Uterus (tissue), 4 donors: ENCODE data around the gene MIEN1. TPM values are rescaled to one million over a fixed set of nuclear protein-coding genes. Genes with fewer than 3 reads are reported as not detected.
"Not testable (repeated sequence)": the region's sequence is repeated elsewhere in the genome, so short reads cannot be mapped to it uniquely, and the experiment has no call there.

Experiments
- DNase-seq, 2 donors: peaks; one replicate each; pipeline ENCODE4 v3.0.0-alpha.2; 2019 to 2020
- H3K27ac ChIP-seq, 2 donors: fragments of 200-600 bp; sonication (generic); 1 replicate in 1 of 2; 2 replicates in 1 of 2; pipeline ENCODE4 v1.5.1; 2016 to 2018
- H3K27me3 ChIP-seq, 2 donors: fragments of 200-600 bp; sonication (generic); one replicate each; pipeline ENCODE4 v1.5.1; 2018 to 2019; ENCODE audit warnings: control low read depth in 1 of 2
- H3K36me3 ChIP-seq, 2 donors: fragments of 200-600 bp; sonication (generic); one replicate each; pipeline ENCODE4 v1.5.1; 2019; ENCODE audit warnings: control low read depth in 1 of 2
- H3K4me1 ChIP-seq, 2 donors: fragments of 200-600 bp; sonication (generic); one replicate each; pipeline ENCODE4 v1.5.1; 2018 to 2019; ENCODE audit warnings: control low read depth in 1 of 2
- H3K4me3 ChIP-seq, 2 donors: fragments of 200-600 bp; sonication (generic); 1 replicate in 1 of 2; 2 replicates in 1 of 2; pipeline ENCODE4 v1.5.1; 2018 to 2019; ENCODE audit warnings: mild to moderate bottlenecking in 1 of 2
- H3K9me3 ChIP-seq, 2 donors: fragments of 200-600 bp; sonication (generic); one replicate each; pipeline ENCODE4 v1.5.1; 2019; ENCODE audit warnings: control low read depth in 1 of 2
- POLR2A ChIP-seq, 2 donors: fragments of 450-650 bp; IDR thresholded peaks; one replicate each; pipeline ENCODE4 v1.6.1; 2016; ENCODE audit warnings: antibody characterized with exemption in 2 of 2, mild to moderate bottlenecking in 1 of 2, moderate library complexity in 1 of 2
- intact Hi-C: fragments of 100-400 bp; cut with DNase I; formaldehyde crosslinking; loops from one replicate; pipeline ENCODE4 v1.15.1; 2023; ENCODE audit warnings: low total_unique reads
- total RNA-seq, 4 donors: library from RNA; depleted of rRNA in 3 of 4; stranded (reverse); fragments of >200 nt in 3 of 4; gene quantifications; one replicate each; pipeline versions ENCODE4 v1.1.0 to v1.2.4, GENCODE V29; 2014 to 2023
- TF ChIP-seq, protein P1 (sequence below), 4 experiments: fragments of 200-600 bp in 2 of 4; fragments of 450-650 bp in 2 of 4; sonication (generic) in 2 of 4; IDR thresholded peaks; one replicate each; pipeline ENCODE4 v1.5.1; 2016 to 2019; ENCODE audit warnings: antibody characterized with exemption in 4 of 4, mild to moderate bottlenecking in 2 of 4, moderate library complexity in 1 of 4
- donor health status: DM: yes; HTN: yes; CAD: no.

The MIEN1 gene
- total RNA-seq, 4 donors from 2014 or later: 4.9 to 125 (median 58.5) TPM

DNA sequence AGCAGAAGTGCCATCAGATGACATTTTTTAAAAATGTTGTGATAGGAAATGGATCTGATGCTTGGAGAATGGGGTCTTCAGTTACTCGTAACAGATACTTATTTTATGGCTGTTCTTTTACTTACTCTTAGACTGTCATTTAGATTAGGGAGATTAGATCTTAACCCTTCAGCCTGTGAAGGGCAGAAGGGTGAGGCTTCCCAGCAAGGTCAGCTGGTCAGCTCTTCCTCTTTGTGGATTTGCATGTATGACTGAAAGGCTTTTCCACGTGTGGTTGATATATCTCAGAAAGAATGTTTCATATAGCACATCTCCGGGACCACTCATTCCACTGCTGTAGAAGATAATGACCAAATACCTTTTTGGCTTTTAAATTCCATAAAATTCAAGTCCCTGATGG lies 34.8 kb upstream of the MIEN1 start:
- no peaks in the 10 kb centered on the region for H3K4me1 ChIP-seq
- no peak for TF ChIP-seq POLR2A (IDR thresholded peaks at IDR 0.05)
- TF ChIP-seq, protein P1, sequence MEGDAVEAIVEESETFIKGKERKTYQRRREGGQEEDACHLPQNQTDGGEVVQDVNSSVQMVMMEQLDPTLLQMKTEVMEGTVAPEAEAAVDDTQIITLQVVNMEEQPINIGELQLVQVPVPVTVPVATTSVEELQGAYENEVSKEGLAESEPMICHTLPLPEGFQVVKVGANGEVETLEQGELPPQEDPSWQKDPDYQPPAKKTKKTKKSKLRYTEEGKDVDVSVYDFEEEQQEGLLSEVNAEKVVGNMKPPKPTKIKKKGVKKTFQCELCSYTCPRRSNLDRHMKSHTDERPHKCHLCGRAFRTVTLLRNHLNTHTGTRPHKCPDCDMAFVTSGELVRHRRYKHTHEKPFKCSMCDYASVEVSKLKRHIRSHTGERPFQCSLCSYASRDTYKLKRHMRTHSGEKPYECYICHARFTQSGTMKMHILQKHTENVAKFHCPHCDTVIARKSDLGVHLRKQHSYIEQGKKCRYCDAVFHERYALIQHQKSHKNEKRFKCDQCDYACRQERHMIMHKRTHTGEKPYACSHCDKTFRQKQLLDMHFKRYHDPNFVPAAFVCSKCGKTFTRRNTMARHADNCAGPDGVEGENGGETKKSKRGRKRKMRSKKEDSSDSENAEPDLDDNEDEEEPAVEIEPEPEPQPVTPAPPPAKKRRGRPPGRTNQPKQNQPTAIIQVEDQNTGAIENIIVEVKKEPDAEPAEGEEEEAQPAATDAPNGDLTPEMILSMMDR (IDR thresholded peaks at IDR 0.05): no peak
- no peaks in the 10 kb centered on the region for H3K27me3 ChIP-seq
- H3K9me3 ChIP-seq: no peaks in the 10 kb centered on the region
- no peak overlapping the region for H3K27ac ChIP-seq
- no peak overlapping the region for H3K4me3 ChIP-seq
- DNase-seq: no peak
- H3K36me3 ChIP-seq: no peaks in the 10 kb centered on the region
- intact Hi-C loops: no loop called here

DNA sequence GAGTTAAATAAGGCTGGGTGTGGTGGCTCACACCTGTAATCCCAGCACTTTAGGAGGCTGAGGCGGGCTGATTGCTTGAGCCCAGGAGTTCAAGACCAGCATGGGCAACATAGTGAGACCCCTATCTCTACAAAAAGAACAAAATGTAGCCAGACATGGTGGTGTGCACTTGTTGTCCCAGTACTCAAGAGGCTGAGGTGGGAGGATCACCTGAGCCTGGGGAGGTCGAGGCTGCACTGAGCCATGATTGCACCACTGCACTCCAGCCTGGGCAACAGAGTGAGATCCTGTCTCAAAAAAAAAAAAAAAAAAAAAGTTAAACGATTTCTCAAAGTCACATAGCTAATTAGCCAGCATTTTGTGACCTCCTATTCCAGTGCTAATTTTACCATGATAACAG lies 33.8 kb upstream of the MIEN1 start:
- H3K4me3 ChIP-seq, intact Hi-C loops, H3K9me3 ChIP-seq, H3K27me3 ChIP-seq, H3K27ac ChIP-seq, DNase-seq, H3K36me3 ChIP-seq, H3K4me1 ChIP-seq: not testable (repeated sequence)

DNA sequence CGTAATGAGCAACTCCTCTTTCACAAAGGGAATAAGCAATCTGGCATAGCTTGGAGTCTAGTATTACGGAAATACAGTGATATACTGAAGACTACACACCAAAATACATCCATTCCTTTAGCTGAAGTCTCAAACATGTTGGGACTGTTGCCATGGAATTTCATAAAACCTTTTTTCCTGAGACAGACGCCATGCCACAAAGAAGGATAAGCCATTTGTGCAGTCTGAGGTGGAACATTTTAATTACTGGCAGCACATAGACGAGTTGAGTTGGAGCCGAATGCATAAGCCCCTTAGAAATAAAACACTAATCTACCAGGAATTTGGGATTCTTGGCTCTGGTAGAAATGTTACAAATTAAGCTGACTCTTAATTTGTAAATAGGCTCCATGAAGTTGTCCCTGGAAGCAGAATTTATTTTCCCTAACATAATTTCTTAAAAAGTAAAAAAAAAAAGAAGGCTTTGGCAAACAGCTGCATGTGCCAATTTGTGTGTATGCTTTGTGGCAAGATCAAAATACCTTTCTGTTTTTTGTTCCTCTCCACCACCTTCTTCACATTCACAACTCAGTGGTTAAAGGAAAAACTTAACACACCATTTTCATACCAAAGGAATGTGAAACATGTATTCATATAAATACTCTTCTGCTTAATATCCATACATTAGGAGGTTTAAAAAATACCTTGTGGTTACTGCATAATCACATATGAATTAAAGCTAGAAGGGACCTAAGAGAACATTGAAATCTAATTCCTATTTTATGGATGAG lies 32.9 kb upstream of the MIEN1 start:
- no peak for TF ChIP-seq POLR2A (IDR thresholded peaks at IDR 0.05)
- TF ChIP-seq, protein P1 (IDR thresholded peaks at IDR 0.05): no peak
- no peaks in the 10 kb centered on the region for H3K4me1 ChIP-seq

DNA sequence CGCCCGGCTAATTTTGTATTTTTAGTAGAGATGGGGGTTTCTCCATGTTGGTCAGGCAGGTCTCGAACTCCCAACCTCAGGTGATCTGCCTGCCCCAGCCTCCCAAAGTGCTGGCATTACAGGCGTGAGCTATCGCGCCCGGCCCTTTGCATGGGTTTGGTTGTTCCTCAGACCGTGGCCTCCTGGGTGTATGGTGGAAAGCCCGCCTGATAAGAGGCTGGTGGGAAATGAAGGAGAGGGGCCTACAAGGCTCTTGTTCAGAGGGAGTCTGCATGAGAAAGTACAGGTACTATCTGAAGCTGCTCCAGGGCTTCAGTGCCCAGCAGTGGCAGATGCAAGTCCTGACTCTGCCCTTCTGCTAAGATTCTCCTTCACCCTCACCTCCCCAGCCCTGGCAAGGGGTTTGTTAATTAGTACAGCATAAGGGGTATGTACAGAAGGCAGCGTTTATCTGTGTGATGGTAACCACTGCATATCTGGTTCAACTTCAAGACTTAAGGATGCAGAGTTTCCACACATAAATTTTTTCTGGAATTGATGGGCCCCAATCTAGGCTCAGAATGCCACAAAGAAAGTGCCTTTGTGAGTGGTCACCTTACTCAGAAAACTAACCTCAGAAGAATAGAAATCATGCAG lies 31.6 kb upstream of the MIEN1 start:
- intact Hi-C loops: no loop called here
- Histone ChIP-seq H3K4me1 (no peaks in the 10 kb centered on the region), H3K27ac (no peak overlapping the region), H3K36me3 (no peaks in the 10 kb centered on the region), H3K9me3 (no peaks in the 10 kb centered on the region), H3K27me3 (no peaks in the 10 kb centered on the region), H3K4me3 (no peak overlapping the region)
- TF ChIP-seq, protein P1 (IDR thresholded peaks at IDR 0.05): no peak
- no peak for TF ChIP-seq POLR2A (IDR thresholded peaks at IDR 0.05)
- no peak for DNase-seq

More for the DNA sequence above, 32.9 kb upstream of the MIEN1 start:
- H3K4me3 ChIP-seq: no peak overlapping the region
- intact Hi-C loops: no loop called here
- H3K27ac ChIP-seq: no peak overlapping the region
- no peak for DNase-seq
- H3K27me3 ChIP-seq: no peaks in the 10 kb centered on the region
- H3K9me3 ChIP-seq: no peaks in the 10 kb centered on the region
- no peaks in the 10 kb centered on the region for H3K36me3 ChIP-seq

DNA sequence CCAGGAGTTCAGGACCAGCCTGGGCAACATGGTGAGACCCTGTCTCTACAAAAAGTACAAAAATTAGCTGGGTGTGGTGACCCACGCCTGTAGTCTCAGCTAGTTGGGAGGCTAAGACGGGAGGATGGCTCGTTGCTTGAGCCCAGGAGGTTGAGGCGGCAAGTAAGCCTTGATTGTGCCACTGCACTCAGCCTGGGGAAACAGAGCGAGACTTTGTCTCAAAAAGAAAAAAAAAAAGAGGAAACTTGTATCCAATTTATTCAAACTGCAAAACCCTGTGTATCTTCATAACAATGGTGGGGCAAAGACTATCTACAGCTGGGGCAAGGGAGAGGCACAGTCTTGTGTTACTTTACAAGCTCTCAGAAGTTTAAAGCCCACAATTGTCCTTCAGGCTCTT lies 28.9 kb upstream of the MIEN1 start:
- H3K4me3 ChIP-seq: no peak overlapping the region
- H3K27me3 ChIP-seq: no peaks in the 10 kb centered on the region
- intact Hi-C loops: no loop called here
- no peak overlapping the region for H3K27ac ChIP-seq
- H3K36me3 ChIP-seq: no peaks in the 10 kb centered on the region
- no peaks in the 10 kb centered on the region for H3K4me1 ChIP-seq
- no peak for DNase-seq
- no peak for TF ChIP-seq POLR2A (IDR thresholded peaks at IDR 0.05)
- TF ChIP-seq, protein P1 (IDR thresholded peaks at IDR 0.05): no peak
- no peaks in the 10 kb centered on the region for H3K9me3 ChIP-seq
